HCT116 (cell line): ENCODE results near the gene GLA.

Source experiments
- CTCF ChIP-seq, 3 experiments: fragments of 200-600 bp in 1 of 3; sonication (generic) in 1 of 3; IDR thresholded peaks in 2 of 3; conservative IDR thresholded peaks in 1 of 3; 2 replicates each; pipeline ENCODE4 v1.5.1; 2012 to 2017; ENCODE audit warnings: low read depth in 2 of 3, low read length in 2 of 3, antibody characterized with exemption in 1 of 3, borderline replicate concordance in 1 of 3, control low read depth in 1 of 3, mild to moderate bottlenecking in 1 of 3, mixed read lengths in 1 of 3, mixed run types in 1 of 3, moderate library complexity in 1 of 3; ENCODE audit not compliant: insufficient read depth in 1 of 3
- ELF1 ChIP-seq: IDR thresholded peaks from 2 replicates; pipeline ENCODE4 v1.6.1; 2012; ENCODE audit warnings: low read depth, borderline replicate concordance
- EZH2 ChIP-seq: fragments of 200-600 bp; sonication (generic); IDR thresholded peaks from 2 replicates; pipeline ENCODE4 v1.6.1; 2017; ENCODE audit warnings: antibody characterized with exemption, mixed run types
- POLR2A ChIP-seq: IDR thresholded peaks from 2 replicates; pipeline ENCODE4 v1.7.0; 2011; ENCODE audit warnings: borderline replicate concordance; ENCODE audit not compliant: insufficient read depth, insufficient read length; ENCODE audit errors: extremely low read depth
- POLR2AphosphoS5 ChIP-seq: IDR thresholded peaks from 2 replicates; pipeline ENCODE4 v1.6.1; 2011; ENCODE audit warnings: mild to moderate bottlenecking, low read depth, low read length, moderate library complexity
- TCF7L2 ChIP-seq: IDR thresholded peaks from 2 replicates; pipeline ENCODE4 v1.7.0; 2011; ENCODE audit warnings: borderline replicate concordance, inconsistent platforms; ENCODE audit not compliant: insufficient read depth, insufficient read length; ENCODE audit errors: extremely low read depth
- ZBTB33 ChIP-seq: IDR thresholded peaks from 2 replicates; pipeline ENCODE4 v1.6.1; 2011; ENCODE audit warnings: mild to moderate bottlenecking, low read length, moderate library complexity; ENCODE audit not compliant: insufficient replicate concordance; ENCODE audit errors: extremely low read depth

GRCh38 chrX:101429934-101430333 lies 22.2 kb upstream of the GLA start:
- TF ChIP-seq EZH2 (no peak), CTCF (IDR thresholded peaks at IDR 0.05 in 2 of 3, conservative IDR thresholded peaks at IDR 0.05 in 1 of 3; ENCODE audit: borderline replicate concordance in 1 of 3, insufficient read depth in 1 of 3, low read depth in 2 of 3, low read length in 2 of 3) (no peak), ZBTB33 (no peak), TCF7L2 (no peak), ELF1 (no peak), POLR2A (no peak), POLR2AphosphoS5 (no peak)
